Coronary artery (tissue), 2 donors: ENCODE measurements around the gene ZNF579.

ENCODE experiments used
- DNase-seq: peaks from one replicate; pipeline ENCODE4 v3.0.0-alpha.2; 2017; ENCODE audit warnings: low spot score
- H3K27ac ChIP-seq, 2 donors: fragments of 200-600 bp; sonication (generic); one replicate each; pipeline ENCODE4 v1.5.1; 2016 to 2019
- H3K4me3 ChIP-seq: fragments of 200-600 bp; sonication (generic); 2 replicates; pipeline ENCODE4 v1.5.1; 2016; ENCODE audit warnings: mild to moderate bottlenecking, moderate library complexity
- CTCF ChIP-seq: fragments of 200-600 bp; sonication (generic); IDR thresholded peaks from one replicate; pipeline ENCODE4 v1.5.1; 2019; ENCODE audit warnings: antibody characterized with exemption

Gene ZNF579

GRCh38 chr19:55552206-55552605 lies 28.4 kb downstream of the ZNF579 start:
- Histone ChIP-seq H3K4me3 (no peak overlapping the region), H3K27ac (no peak overlapping the region)
- no peak for DNase-seq
- no peak for TF ChIP-seq CTCF

- Histone ChIP-seq H3K4me3 (no peak overlapping the region), H3K27ac (no peak overlapping the region)
- no peak for DNase-seq
- TF ChIP-seq CTCF = no peak
Measured at GRCh38 chr19:55550321-55550650, 30.4 kb downstream of the ZNF579 start.

- no peak for TF ChIP-seq CTCF
- Histone ChIP-seq H3K4me3 (peak overlapping the region; percentile 35), H3K27ac (peak overlapping the region in 1 of 2 donors; percentile 49)
- no peak for DNase-seq
Measured at GRCh38 chr19:55549500-55550320, 30.9 kb downstream of the ZNF579 start.

- H3K4me3 ChIP-seq = no peak overlapping the region
- peak; percentile 83 for DNase-seq
- peak overlapping the region in 1 of 2 donors; percentile 52 for H3K27ac ChIP-seq
- no peak for TF ChIP-seq CTCF
Measured at GRCh38 chr19:55546822-55547614, 33.6 kb downstream of the ZNF579 start.

GRCh38 chr19:55546011-55546410 lies 34.6 kb downstream of the ZNF579 start:
- no peak for TF ChIP-seq CTCF
- no peak for DNase-seq
- H3K4me3 ChIP-seq = no peak overlapping the region
- H3K27ac ChIP-seq = peak overlapping the region; percentile 5 to 52

GRCh38 chr19:55545443-55545842 lies 35.2 kb downstream of the ZNF579 start, which contains the start of gene SBK3:
TSS of gene SBK3 (minus strand) at chr19:55545543. CDS start at chr19:55545543, 0 bp downstream.
- no peak within 1 kb of the TSS for H3K4me3 ChIP-seq
- TF ChIP-seq CTCF = no peak
- DNase-seq = no peak
- H3K27ac ChIP-seq = peak within 1 kb of the TSS; percentile 5 to 52
